ENCODE results near the gene TGFB2.

Gene TGFB2

DNA sequence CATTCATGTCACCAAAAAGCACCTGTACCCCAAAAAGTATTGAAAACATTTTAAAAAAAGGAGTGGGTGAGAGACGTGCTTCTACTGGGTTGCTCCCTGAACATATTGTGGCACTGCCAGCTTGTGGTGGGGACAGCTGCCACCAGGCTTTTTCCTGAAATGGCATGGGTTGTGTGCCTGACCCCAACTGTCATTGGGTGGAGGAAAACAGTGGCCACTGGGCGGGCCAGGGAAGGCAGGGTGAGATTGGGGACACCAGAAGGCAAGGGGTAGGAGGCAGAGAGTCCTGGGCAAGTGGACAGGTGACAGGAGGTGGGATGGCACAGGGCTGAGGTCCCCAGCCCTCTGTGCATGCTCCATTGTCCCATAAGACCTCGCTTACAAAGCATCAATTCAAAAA lies 55.5 kb downstream of the TGFB2 start:
- ChIA-PET POLR2A (no interaction called here), CTCF (no interaction called here)
- no peak for TF ChIP-seq CTCF (IDR thresholded peaks at IDR 0.05; ENCODE audit: control extremely low read depth, extremely low read depth, low read depth, missing control alignments)
- no peak for DNase-seq (ENCODE audit: extremely low spot score)

GRCh38 chr1:218401441-218401997 lies 56.4 kb downstream of the TGFB2 start:
- TF ChIP-seq CTCF (IDR thresholded peaks at IDR 0.05; ENCODE audit: control extremely low read depth, extremely low read depth, low read depth, missing control alignments), result no peak
- DNase-seq (ENCODE audit: extremely low spot score), result no peak
- ChIA-PET CTCF (interaction anchor here (0.7 to 1.5 kb wide), 2 partner anchors 42 to 1151 kb away, joined by 3 read pairs; no protein-coding TSS in a partner anchor), POLR2A (no interaction called here)

DNA sequence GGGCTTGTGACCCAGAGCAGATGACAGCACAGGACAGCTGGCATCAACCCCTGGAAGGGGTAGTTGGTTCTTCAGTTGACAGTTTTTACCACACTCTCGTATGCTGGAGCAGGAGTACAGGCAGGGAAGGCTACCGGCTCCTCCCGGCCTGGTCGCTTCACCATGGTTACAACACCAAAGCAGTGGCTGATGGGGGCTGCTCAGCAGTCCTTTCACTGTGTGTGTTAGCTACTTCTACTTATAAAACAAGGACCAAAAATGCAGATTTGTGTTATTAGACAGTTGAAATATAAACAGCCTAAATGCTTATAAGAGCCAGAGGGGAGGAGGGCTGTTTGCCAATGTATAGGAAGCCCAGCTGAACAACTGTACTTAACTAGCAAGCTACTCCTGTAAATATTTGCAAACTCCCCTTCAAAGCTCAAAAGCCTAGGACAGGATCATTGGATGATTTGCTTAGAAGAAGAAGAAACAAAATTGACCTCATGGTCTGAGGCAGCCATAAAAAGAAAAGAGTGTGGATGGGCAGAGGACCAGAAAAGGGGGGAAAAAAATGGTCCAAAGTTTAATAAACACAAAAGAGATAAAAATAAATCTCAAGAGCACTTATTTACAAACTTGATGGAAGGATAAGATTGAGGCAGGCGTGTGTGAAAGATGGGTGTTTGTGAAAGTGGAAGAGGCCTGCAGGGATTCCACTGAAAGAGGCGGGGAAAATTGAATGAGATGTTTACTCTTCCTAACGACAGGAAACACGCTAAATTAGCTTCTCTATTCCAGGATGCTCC lies 57.1 kb downstream of the TGFB2 start:
- no peak for DNase-seq (ENCODE audit: extremely low spot score)
- CTCF ChIA-PET, result interaction anchor here (0.7 to 1.5 kb wide), 2 partner anchors 43 to 1150 kb away, joined by 3 read pairs; no protein-coding TSS in a partner anchor
- POLR2A ChIA-PET, result no interaction called here
- no peak for TF ChIP-seq CTCF (IDR thresholded peaks at IDR 0.05; ENCODE audit: control extremely low read depth, extremely low read depth, low read depth, missing control alignments)

GRCh38 chr1:218402786-218403120 lies 57.6 kb downstream of the TGFB2 start:
- POLR2A ChIA-PET, result no interaction called here
- CTCF ChIA-PET, result interaction anchor here (1.5 kb wide), 1 partner anchor 43 kb away, joined by 3 read pairs; no protein-coding TSS in a partner anchor
- TF ChIP-seq CTCF (IDR thresholded peaks at IDR 0.05; ENCODE audit: control extremely low read depth, extremely low read depth, low read depth, missing control alignments), result no peak
- DNase-seq (ENCODE audit: extremely low spot score), result no peak

DNA sequence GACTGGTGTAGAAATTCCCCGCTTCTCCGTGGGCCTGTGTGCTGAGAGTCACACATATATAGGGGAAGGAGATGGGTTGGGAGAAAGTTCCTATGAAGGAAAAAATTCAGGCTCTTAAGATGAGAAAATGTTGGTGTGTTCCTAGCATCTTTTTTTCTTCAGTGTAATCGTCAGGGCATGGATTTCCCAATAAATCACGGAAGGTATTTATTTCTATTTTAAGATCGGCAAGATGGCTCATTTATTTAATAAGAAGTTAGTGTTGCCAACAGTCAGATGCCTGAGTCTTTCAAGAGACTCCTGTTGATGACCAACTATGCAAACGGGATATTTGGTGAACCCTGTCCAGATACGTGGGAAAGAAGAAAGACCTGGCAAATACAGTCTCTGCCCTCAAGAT lies 58.2 kb downstream of the TGFB2 start:
- POLR2A ChIA-PET, result no interaction called here
- TF ChIP-seq CTCF (IDR thresholded peaks at IDR 0.05; ENCODE audit: control extremely low read depth, extremely low read depth, low read depth, missing control alignments), result no peak
- DNase-seq (ENCODE audit: extremely low spot score), result no peak
- CTCF ChIA-PET, result interaction anchor here (1.5 kb wide), 1 partner anchor 10 kb away, joined by 3 read pairs; no protein-coding TSS in a partner anchor

DNA sequence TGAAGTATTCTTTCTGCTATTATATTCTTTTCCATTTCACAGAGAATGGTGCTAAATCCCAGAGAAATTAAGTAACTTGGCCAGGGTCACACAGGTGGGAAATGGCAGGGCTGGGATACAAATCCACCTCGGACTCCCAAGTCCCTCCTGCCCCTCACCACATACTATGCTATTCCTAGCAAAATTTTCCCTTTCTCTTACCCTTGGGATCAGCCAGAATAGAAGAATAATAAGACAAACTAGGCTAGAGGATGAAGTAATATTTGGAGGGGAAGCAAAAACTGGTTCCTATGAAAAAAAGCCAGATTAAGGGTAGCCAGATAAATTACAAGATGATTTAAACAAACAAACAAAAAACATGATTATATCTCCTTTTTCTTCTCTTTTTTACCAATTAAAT lies 62.5 kb downstream of the TGFB2 start:
- POLR2A ChIA-PET, result no interaction called here
- DNase-seq (ENCODE audit: extremely low spot score), result no peak
- no peak for TF ChIP-seq CTCF (IDR thresholded peaks at IDR 0.05; ENCODE audit: control extremely low read depth, extremely low read depth, low read depth, missing control alignments)
- CTCF ChIA-PET, result no interaction called here

Measured in GM10248 (cell line).